Measurements from ENCODE around the gene UBXN10.

UBXN10 gene

DNA sequence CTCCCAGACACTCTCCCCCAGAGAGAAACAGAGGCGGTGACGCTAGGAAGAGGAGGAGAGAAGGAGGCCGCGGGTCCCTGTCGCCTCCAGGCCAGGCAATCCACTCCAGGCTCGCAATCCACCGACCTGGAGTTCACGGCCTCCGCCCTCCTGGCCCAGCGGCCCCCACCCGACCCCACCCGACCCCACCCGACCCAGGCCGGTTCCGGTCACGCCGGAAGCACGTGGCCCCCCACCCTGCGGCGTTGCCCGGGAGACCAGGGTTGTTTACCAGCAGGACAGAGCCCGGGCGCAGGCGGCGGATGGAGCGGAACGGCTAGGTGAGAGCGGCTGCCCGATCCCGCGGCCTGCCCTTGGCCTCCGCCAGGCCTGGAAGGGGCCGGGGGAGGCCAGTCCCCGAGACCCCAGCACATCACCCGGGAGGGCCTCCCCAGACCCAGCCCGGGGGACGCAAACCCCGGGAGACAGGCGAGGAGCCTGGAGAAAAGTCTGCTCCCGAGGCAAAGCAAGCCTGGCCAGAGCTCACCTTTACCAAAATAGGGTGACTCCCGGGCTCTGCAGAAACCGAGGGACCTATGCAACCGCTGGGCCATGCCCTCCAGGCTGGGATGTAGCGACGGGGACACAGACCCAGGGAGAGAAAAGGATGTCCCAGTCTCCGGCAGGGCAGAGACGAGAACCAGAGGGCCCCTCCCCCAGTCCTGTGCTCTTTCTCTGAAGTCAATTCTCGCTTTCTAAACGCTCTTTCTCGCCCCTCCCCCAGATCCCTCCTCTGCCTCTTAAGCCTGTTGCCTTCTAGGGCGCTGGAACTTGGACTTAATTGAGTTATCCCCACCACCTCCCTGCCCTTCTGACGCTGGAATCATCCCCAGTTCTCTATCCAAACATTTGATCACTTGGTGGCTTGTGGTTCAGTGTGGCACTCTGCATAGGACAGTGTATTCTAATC lies at the start of gene UBXN10, which contains the start of gene PLA2G2C:
TSS of gene UBXN10 (plus strand) at position 263 of the 949 bp plus-strand sequence. CDS start 4,466 bp downstream, outside the sequence.
TSS of gene PLA2G2C (minus strand) at position 685 of the 949 bp plus-strand sequence. CDS start 9,155 bp downstream, outside the sequence.
- peak; percentile 76 to 81 for DNase-seq

DNA sequence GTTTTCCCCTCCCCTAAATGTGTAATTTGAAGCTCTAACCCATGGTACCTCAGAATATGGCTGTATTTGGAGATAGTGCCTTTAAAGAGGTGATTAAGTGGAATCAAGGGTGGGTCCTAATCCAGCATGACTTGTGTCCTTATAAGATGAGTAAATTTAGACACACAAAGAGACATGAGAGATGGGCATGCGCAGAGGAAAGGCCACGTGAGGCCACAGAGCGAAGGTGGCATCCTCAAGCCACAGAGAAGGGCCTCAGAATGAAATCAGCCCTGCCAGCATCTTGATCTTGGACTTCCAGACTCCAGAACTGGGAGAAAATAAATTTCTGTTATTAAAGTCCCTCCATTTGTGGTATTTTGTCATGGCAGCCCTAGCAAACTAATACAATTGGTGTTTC lies 49.6 kb upstream of the UBXN10 start:
- DNase-seq, result no peak

- no peak for DNase-seq
Measured at GRCh38 chr1:20137055-20137454, 48.8 kb upstream of the UBXN10 start.

- DNase-seq, result no peak
Measured at GRCh38 chr1:20137604-20138003, 48.3 kb upstream of the UBXN10 start.

- no peak for DNase-seq
Measured at GRCh38 chr1:20138346-20138745, 47.5 kb upstream of the UBXN10 start.

GRCh38 chr1:20138961-20139550 lies 46.8 kb upstream of the UBXN10 start, which contains the start of gene PLA2G2F:
TSS of gene PLA2G2F (plus strand) at chr1:20139323. CDS start at chr1:20139428, 105 bp downstream.
- DNase-seq, result no peak

GRCh38 chr1:20139776-20140612 lies 45.9 kb upstream of the UBXN10 start:
- no peak for DNase-seq

- DNase-seq, result no peak
Measured at GRCh38 chr1:20141001-20141400, 44.9 kb upstream of the UBXN10 start.

DNA sequence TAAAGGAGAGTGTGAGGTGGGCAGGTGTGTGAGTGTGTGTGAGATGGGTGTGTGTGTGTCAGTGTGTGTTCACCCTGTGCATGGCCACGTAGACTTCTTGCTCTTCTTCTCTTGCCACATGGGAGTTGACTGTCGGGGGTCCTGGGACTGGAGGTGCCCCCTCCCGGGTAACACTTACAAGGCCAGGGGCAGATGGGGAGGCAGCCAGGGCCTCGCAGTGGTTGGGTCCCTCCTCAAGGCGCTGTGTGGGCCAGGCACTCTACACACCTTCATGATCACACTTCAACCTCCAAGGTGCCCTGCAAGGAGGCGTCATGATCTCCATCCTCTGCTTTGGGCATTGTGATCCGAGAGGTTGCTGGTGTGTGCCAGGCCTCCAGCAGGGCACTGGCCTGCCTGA lies 44.4 kb upstream of the UBXN10 start:
- DNase-seq, result no peak

DNA sequence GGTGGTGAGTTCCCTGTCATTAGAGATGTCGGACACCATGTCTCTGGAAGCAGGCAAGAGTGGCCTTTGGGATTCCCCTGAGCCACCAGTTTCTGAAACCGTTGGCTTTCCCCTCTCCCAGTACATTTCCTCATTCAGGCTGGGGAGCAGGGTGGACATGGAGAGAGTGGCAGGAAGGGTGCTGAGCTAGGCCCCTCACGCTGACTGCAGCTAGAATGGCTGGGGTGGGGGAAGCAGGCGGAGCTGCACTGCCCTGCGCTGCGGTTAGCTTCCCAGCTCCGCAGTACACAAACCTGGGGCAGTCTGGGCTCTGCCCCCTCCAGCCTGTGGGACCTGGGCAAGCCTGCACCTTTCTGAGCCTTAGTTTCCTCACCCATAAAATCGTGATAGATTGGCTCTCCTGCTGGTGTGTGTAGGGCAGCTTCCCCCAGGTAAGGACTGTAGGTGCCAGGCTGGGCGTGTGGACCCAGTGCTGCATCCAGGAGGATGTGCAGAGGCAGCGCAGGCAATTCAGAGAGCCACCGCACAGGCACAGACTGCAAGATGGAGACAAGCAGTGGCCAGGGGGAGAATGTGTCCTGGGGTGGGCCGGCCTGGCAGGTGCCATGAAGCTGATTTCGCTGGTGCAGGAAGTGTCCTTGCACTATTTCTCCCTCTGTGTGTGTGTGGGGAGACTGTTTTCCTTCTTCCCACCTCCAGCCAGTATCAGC lies 43.7 kb upstream of the UBXN10 start:
- DNase-seq, result no peak

DNA sequence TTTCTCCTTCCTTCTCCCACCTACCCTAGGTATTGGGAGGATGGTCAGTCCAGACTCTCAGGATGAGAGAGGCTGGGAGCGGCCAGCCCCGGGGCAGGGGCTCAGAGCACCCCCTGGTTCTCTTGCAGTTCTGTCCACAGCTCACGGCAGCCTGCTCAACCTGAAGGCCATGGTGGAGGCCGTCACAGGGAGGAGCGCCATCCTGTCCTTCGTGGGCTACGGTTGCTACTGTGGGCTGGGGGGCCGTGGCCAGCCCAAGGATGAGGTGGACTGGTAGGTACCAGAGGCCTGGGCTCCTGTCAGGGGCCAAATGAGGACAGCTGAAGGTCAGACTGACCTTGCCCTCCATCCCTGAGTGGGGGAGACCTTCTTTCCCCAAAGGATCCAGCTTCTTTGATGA lies 42.6 kb upstream of the UBXN10 start:
- no peak for DNase-seq

DNA sequence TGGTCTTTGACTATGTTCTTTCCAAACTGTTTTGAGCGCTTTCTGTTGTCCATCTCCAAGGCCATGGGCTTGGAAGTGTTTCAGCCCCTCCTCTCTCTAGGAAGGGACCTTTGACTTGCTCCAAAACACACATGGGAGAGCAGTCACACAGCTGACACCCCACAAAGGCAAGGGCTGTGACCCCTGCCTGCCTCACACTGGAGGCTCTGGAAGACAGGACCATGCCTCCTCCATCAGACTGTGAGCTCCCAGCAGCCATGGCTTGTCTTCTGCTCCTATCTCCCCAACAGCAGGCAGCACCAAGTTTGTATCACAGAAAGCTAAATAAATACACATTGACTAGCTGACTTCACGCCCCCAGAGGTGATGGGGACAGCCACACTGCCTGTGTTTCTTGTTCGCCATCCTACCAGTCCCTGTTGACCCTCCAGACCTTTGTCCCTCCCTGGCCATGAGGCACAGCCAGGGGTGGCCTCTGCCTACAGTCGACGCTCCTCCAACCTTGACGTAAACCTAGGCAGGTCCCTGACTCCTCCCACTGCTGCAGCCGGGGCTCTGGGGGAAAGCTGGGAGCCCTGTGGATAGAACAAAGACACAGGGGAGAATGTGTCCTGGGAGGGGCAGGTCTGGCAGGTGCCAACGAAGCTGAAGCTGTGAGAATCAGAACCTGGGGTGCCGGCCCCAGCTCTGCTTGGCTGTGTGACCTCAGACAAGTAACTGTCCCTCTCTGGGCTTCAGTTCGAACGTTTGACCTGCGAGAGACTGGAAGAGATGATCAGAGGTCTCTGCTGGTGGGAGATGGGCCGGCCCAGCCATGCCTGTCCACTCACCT lies 41.9 kb upstream of the UBXN10 start:
- DNase-seq, result no peak

DNA sequence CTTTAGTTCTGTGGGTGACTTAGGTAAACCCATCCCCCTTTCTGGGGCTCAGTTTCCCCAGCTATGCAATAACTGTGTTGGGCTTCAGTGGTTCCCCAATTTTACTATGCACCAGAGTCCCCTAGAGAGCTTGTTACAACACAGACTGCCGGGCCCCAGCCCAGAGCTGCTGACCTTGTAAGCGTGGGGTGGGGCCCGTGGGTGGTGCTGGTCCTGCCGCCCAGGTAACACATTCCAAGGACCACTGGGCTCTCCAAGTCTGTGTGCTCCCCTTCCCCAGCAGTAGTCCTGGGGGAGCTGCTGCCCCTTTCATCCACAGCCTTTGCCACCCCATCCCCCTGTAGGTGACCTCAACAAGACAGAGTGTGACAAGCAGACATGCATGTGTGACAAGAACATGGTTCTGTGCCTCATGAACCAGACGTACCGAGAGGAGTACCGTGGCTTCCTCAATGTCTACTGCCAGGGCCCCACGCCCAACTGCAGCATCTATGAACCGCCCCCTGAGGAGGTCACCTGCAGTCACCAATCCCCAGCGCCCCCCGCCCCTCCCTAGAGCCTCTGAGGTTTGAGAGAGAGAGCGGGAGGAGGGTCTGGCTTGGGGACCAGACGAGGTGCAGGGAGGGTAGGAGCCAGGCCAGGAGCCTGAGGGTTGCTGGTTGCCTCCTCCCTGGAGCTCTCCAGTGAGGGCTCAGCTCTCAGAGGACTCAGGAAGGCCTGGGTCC lies 37.9 kb upstream of the UBXN10 start:
- no peak for DNase-seq

DNA sequence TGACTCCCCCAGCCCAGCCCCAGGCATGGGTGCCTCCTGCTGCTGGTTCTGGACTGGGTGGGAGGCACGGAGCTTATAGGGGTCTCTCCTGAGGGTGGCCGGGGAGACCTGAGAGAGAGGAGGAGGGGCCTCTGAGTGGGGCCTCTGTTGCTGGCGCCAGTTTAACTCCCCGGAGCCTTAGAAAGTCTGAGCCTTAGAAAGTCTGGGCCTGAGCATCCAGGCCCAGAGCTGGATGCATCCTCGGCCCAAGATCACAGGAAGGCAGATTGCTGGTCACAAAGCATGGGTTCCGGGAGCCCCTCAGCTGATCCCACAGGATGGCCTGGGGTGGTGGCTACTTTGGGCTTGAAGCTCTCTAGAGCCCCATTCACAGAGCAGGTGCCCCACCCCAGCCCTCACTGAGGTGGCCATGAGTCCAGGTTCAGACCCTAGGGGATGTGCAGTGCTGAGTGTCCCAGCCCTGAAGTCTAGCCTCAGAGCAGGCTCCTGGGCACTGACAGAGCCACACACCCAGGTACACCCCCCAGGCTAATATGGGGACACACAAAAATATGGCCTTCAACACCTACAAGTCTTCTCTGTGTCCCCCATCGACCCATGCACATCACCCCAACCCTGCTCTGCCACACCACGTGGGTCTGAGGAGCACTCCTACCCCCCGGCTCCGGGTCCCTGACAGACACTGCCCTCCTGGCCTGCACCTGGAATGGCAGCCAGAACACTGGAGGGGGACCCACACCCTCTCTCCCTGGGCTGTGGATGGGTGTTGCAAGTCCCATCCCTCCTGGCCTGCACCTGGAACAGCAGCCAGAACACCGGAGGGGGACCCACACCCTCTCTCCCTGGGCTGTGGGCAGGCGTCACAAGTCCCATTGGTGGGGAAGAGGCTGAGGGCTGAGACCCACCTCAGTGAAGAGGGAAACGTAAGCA lies 37.1 kb upstream of the UBXN10 start:
- no peak for DNase-seq

- no peak for DNase-seq
Measured at GRCh38 chr1:20149601-20150325, 36.1 kb upstream of the UBXN10 start.

DNA sequence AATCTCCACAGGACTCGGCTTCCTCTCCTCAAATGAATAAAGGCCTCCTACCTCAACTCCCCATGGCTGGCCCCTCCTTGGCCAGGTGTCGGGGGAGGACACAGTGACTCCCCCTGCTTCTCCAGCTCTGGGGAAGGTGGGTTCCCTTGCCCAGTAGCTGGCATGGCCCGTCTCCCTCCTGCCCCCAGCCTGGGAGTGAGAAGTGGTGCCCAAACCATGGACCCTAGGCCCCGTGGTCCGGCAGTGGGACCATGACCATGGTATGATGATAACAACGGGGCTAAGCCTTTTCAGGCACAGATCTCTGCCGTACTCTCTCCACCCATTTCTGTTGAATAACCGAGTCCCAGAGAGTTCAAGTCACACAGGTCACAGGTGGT lies 35.6 kb upstream of the UBXN10 start:
- no peak for DNase-seq

DNA sequence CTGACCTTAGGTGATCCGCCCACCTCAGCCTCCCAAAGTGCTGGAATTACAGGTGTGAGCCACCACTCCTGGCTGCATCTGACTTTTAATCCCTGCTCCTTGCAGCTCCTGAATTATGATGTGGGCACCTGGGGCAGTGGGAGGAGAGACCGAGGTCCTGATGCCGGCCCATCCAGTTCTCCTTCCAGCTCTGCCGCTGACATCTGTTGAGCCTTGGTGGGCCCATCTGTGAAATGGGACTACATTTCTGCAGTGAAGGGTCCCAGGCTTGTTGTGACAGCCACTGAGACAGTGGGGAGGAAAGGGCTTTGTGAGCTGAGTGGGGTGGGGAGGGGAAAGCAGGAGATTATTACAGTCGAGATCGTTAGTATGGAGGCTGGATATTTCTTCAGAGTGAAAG lies 34.9 kb upstream of the UBXN10 start:
- no peak for DNase-seq

GRCh38 chr1:20151906-20152598 lies 33.8 kb upstream of the UBXN10 start:
- DNase-seq, result peak; percentile 84 to 85

All from stimulated activated CD4-positive, alpha-beta T cell treated with anti-CD3 and anti-CD28 coated beads, Interleukin-2, amount 100 ng/mL, for 24 hours (primary cell).